Stomach smooth muscle (tissue), 2 donors: Measurements from ENCODE around the gene RAB23.

Source experiments
- H3K27ac ChIP-seq: one replicate; pipeline ENCODE4 v1.7.0; 2013; ENCODE audit warnings: mild to moderate bottlenecking, low read length, inconsistent platforms
- H3K27me3 ChIP-seq, 2 donors: one replicate each; pipeline ENCODE4 v1.7.0; 2013; ENCODE audit warnings: low read length in 2 of 2; ENCODE audit not compliant: insufficient read depth in 2 of 2, control insufficient read depth in 1 of 2
- H3K36me3 ChIP-seq, 2 donors: one replicate each; pipeline ENCODE4 v1.7.0; 2013; ENCODE audit warnings: low read length in 2 of 2; ENCODE audit not compliant: control insufficient read depth in 2 of 2, insufficient read depth in 2 of 2
- H3K4me1 ChIP-seq: one replicate; pipeline ENCODE4 v1.7.0; 2013; ENCODE audit warnings: low read length; ENCODE audit not compliant: control insufficient read depth, insufficient read depth
- H3K4me3 ChIP-seq, 2 donors: one replicate each; pipeline ENCODE4 v1.7.0; 2013; ENCODE audit warnings: low read length in 2 of 2
- H3K9ac ChIP-seq, 2 donors: one replicate each; pipeline ENCODE4 v1.7.0; 2013; ENCODE audit warnings: low read length in 2 of 2, mild to moderate bottlenecking in 1 of 2
- H3K9me3 ChIP-seq, 2 donors: one replicate each; pipeline ENCODE4 v1.7.0; 2013; ENCODE audit warnings: low read length in 2 of 2; ENCODE audit not compliant: control insufficient read depth in 2 of 2
- donor health status: healthy.
- donor health status: Pancreatic carcinoma.

RAB23 gene

GRCh38 chr6:57209030-57209429 is 13.1 kb downstream of the RAB23 start:
- Histone ChIP-seq H3K27me3 (no peaks in the 10 kb centered on the region), H3K9ac (no peak overlapping the region), H3K9me3 (no peaks in the 10 kb centered on the region), H3K27ac (no peak overlapping the region), H3K4me3 (no peak overlapping the region), H3K36me3 (no peaks in the 10 kb centered on the region), H3K4me1 (peaks cover 7% of the 10 kb centered on the region)

GRCh38 chr6:57207872-57208271 is 14.2 kb downstream of the RAB23 start:
- H3K4me1 ChIP-seq, result peaks cover 3% of the 10 kb centered on the region
- H3K27me3 ChIP-seq, result no peaks in the 10 kb centered on the region
- no peaks in the 10 kb centered on the region for H3K9me3 ChIP-seq
- no peaks in the 10 kb centered on the region for H3K36me3 ChIP-seq
- H3K9ac ChIP-seq, result no peak overlapping the region
- H3K27ac ChIP-seq, result no peak overlapping the region
- H3K4me3 ChIP-seq, result no peak overlapping the region

GRCh38 chr6:57207141-57207540 is 15.0 kb downstream of the RAB23 start:
- H3K4me1 ChIP-seq, result peaks cover 3% of the 10 kb centered on the region
- H3K9me3 ChIP-seq, result no peaks in the 10 kb centered on the region
- no peak overlapping the region for H3K9ac ChIP-seq
- no peaks in the 10 kb centered on the region for H3K27me3 ChIP-seq
- H3K36me3 ChIP-seq, result no peaks in the 10 kb centered on the region
- H3K4me3 ChIP-seq, result no peak overlapping the region
- no peak overlapping the region for H3K27ac ChIP-seq

GRCh38 chr6:57205550-57206328 is 16.4 kb downstream of the RAB23 start:
- no peak overlapping the region for H3K4me3 ChIP-seq
- no peaks in the 10 kb centered on the region for H3K36me3 ChIP-seq
- H3K27ac ChIP-seq, result no peak overlapping the region
- H3K9me3 ChIP-seq, result no peaks in the 10 kb centered on the region
- H3K9ac ChIP-seq, result no peak overlapping the region
- peaks cover 3% of the 10 kb centered on the region for H3K4me1 ChIP-seq
- no peaks in the 10 kb centered on the region for H3K27me3 ChIP-seq

- H3K27ac ChIP-seq, result no peak overlapping the region
- no peak overlapping the region for H3K4me3 ChIP-seq
- no peaks in the 10 kb centered on the region for H3K27me3 ChIP-seq
- H3K9me3 ChIP-seq, result no peaks in the 10 kb centered on the region
- no peak overlapping the region for H3K9ac ChIP-seq
- no peaks in the 10 kb centered on the region for H3K36me3 ChIP-seq
- H3K4me1 ChIP-seq, result peaks cover 3% of the 10 kb centered on the region
Measured at GRCh38 chr6:57201718-57202117, 20.4 kb downstream of the RAB23 start.

- Histone ChIP-seq H3K4me3 (no peak overlapping the region), H3K9me3 (no peaks in the 10 kb centered on the region), H3K27ac (peak overlapping the region; percentile 46)
Measured at GRCh38 chr6:57198926-57199636, 23.0 kb downstream of the RAB23 start.

GRCh38 chr6:57195457-57195856 is 26.6 kb downstream of the RAB23 start:
- H3K27ac ChIP-seq, result peak overlapping the region; percentile 53
- peaks cover 3 to 13% of the 10 kb centered on the region in 2 donors for H3K36me3 ChIP-seq
- no peaks in the 10 kb centered on the region for H3K27me3 ChIP-seq
- H3K9ac ChIP-seq, result no peak overlapping the region
- H3K4me3 ChIP-seq, result no peak overlapping the region
- H3K4me1 ChIP-seq, result no peaks in the 10 kb centered on the region
- no peaks in the 10 kb centered on the region for H3K9me3 ChIP-seq

More at GRCh38 chr6:57198926-57199636, 23.0 kb downstream of the RAB23 start:
- Histone ChIP-seq H3K4me1 (no peaks in the 10 kb centered on the region), H3K36me3 (no peaks in the 10 kb centered on the region), H3K9ac (no peak overlapping the region), H3K27me3 (no peaks in the 10 kb centered on the region)

GRCh38 chr6:57193177-57193576 is 28.9 kb downstream of the RAB23 start:
- Histone ChIP-seq H3K4me1 (no peaks in the 10 kb centered on the region), H3K27ac (peak overlapping the region; percentile 32)

GRCh38 chr6:57190140-57190539 is 32.0 kb downstream of the RAB23 start:
- Histone ChIP-seq H3K9me3 (no peaks in the 10 kb centered on the region), H3K9ac (no peak overlapping the region), H3K27ac (no peak overlapping the region), H3K4me1 (no peaks in the 10 kb centered on the region), H3K36me3 (peaks cover 16 to 23% of the 10 kb centered on the region in 2 donors), H3K27me3 (no peaks in the 10 kb centered on the region), H3K4me3 (no peak overlapping the region)

More at GRCh38 chr6:57193177-57193576, 28.9 kb downstream of the RAB23 start:
- no peak overlapping the region for H3K9ac ChIP-seq
- H3K4me3 ChIP-seq, result no peak overlapping the region
- peaks cover 6 to 13% of the 10 kb centered on the region in 2 donors for H3K36me3 ChIP-seq
- H3K27me3 ChIP-seq, result no peaks in the 10 kb centered on the region
- no peaks in the 10 kb centered on the region for H3K9me3 ChIP-seq

GRCh38 chr6:57183336-57183735 is 38.8 kb downstream of the RAB23 start:
- Histone ChIP-seq H3K36me3 (peaks cover 26 to 32% of the 10 kb centered on the region in 2 donors), H3K9me3 (no peaks in the 10 kb centered on the region), H3K27ac (peak overlapping the region; percentile 33), H3K27me3 (no peaks in the 10 kb centered on the region), H3K9ac (no peak overlapping the region), H3K4me1 (peaks cover 1% of the 10 kb centered on the region), H3K4me3 (no peak overlapping the region)

GRCh38 chr6:57182017-57182432 is 40.1 kb downstream of the RAB23 start:
- Histone ChIP-seq H3K9me3 (no peaks in the 10 kb centered on the region), H3K27ac (peak overlapping the region; percentile 62), H3K4me3 (no peak overlapping the region), H3K36me3 (peaks cover 22 to 27% of the 10 kb centered on the region in 2 donors), H3K27me3 (no peaks in the 10 kb centered on the region), H3K4me1 (peaks cover 3% of the 10 kb centered on the region), H3K9ac (no peak overlapping the region)
